GM10266 (cell line): Measurements from ENCODE around the gene CRB1.

Experiments used
- DNase-seq: peaks from one replicate; pipeline ENCODE4 v3.0.0; 2012; ENCODE audit errors: extremely low spot score
- CTCF ChIP-seq: IDR thresholded peaks from 2 replicates; pipeline ENCODE4 v1.5.1; 2012; ENCODE audit warnings: mild to moderate bottlenecking, low read depth; ENCODE audit not compliant: control insufficient read depth, insufficient read depth; ENCODE audit errors: missing control alignments

CRB1 gene

GRCh38 chr1:197307551-197307950 is 39.5 kb downstream of the CRB1 start:
- no peak for DNase-seq
- no peak for TF ChIP-seq CTCF

DNA sequence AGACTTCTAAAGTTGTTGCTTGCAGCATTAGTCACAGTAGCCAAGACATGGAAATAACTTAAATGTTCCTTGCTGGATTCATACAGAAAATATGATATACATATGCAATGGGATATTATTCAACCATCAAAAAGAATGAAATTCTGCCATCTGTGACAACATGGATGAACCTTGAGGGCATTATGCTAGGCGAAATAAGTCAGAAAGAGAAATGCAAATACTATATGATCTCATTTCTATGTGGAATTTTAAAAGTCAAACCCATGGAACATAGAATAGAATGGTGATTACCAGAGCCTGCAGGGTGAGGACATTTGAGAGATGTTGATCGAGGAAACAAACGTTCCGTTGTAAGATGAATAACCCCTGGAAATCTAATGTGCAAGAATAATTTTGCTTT is 43.0 kb downstream of the CRB1 start:
- DNase-seq, result no peak
- TF ChIP-seq CTCF, result no peak

DNA sequence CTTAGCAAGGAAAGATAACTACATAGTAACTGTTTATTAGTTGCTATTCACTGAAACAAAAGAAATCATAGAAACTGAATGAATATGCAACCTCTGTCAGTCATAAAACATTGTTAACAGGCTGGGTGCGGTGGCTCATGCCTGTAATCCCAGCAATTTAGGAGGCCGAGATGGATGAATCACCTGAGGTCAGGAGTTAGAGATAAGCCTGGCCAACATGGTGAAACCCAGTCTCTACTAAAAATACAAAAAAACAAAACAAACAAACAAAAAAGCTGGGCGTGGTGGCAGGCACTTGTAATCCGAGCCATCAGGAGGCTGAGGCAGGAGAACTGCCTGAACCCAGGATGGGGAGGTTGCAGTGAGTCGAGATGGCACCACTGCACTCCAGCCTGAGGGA is 44.1 kb downstream of the CRB1 start:
- DNase-seq, result no peak
- TF ChIP-seq CTCF, result no peak

DNA sequence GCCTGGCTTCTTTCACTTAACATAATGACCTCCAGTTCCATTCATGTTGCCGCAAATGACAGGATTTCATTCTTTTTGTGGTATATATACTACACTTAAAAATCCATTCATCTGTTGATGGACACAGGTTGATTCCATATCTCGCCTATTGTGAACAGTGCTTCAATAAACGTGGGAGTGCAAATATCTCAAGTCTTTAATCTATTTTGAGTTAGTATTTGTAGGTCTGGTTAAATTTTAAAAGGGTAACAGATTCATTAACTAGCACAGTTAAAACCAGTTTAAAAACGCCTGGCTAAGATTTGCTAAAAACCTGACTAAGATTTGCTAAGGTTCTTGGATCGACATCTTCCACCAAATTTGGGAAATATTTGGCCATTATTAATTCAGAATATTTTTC is 45.7 kb downstream of the CRB1 start:
- no peak for DNase-seq
- TF ChIP-seq CTCF, result no peak

- no peak for DNase-seq
- TF ChIP-seq CTCF, result no peak
Measured at GRCh38 chr1:197314682-197315081, 46.6 kb downstream of the CRB1 start.

GRCh38 chr1:197319631-197320030 is 51.6 kb downstream of the CRB1 start:
- no peak for TF ChIP-seq CTCF
- DNase-seq, result no peak

DNA sequence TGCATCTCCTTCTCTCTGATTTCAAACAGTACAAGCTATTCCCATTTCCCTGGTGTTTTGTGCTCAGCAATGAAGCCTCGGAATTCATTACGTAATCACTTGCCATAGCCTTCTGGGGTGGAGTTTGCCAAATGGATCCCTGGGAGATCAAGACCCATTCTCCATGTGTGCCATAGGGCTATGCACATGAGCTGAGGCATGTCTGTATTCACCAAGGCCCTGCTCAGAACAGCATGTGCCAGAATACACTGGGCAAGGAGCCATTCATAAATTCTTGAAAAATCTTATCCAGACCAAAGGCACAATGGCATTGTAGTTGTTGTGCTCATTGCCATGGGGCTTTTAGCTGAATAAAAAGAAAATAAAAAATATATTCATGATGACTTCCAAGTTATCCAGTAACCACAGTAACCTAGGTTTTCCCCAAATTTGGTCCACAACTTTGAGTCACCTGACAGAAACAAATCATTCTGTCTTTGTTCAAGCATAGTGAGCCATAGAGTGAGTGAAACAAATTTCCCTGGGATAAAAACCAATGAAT is 53.0 kb downstream of the CRB1 start:
- TF ChIP-seq CTCF, result no peak
- no peak for DNase-seq
